IMR-90 (cell line): ENCODE results near the gene CNTNAP1.

Experiments used
- BHLHE40 ChIP-seq: fragments of 150-350 bp; IDR thresholded peaks from 2 replicates; pipeline ENCODE4 v1.6.1; 2016; ENCODE audit warnings: mild to moderate bottlenecking, low read depth, low read length
- CHD1 ChIP-seq: IDR thresholded peaks from 2 replicates; pipeline ENCODE4 v1.6.1; 2012; ENCODE audit warnings: low read depth, low read length, improper control_type of control experiment
- CTCF ChIP-seq: conservative IDR thresholded peaks from 2 replicates; pipeline ENCODE4 v1.5.1; 2012; ENCODE audit warnings: mild to moderate bottlenecking, low read depth, low read length, improper control_type of control experiment
- ELK1 ChIP-seq: fragments of 150-350 bp; IDR thresholded peaks from 2 replicates; pipeline ENCODE4 v1.6.1; 2016; ENCODE audit warnings: low read depth, mild to moderate bottlenecking, low read length, moderate library complexity, borderline replicate concordance
- MAFK ChIP-seq: IDR thresholded peaks from 2 replicates; pipeline ENCODE4 v1.6.1; 2012; ENCODE audit warnings: low read depth, low read length, improper control_type of control experiment
- MAZ ChIP-seq: IDR thresholded peaks from 2 replicates; pipeline ENCODE4 v1.6.1; 2012; ENCODE audit warnings: low read depth, mild to moderate bottlenecking, low read length, improper control_type of control experiment, moderate library complexity, borderline replicate concordance
- MXI1 ChIP-seq: IDR thresholded peaks from 2 replicates; pipeline ENCODE4 v1.6.1; 2012; ENCODE audit warnings: low read depth, mild to moderate bottlenecking, low read length, moderate library complexity, borderline replicate concordance
- POLR2A ChIP-seq: IDR thresholded peaks from 2 replicates; pipeline ENCODE4 v1.6.1; 2012; ENCODE audit warnings: mild to moderate bottlenecking, low read depth, low read length
- RAD21 ChIP-seq: IDR thresholded peaks from 2 replicates; pipeline ENCODE4 v1.6.1; 2012; ENCODE audit warnings: low read length, improper control_type of control experiment
- RCOR1 ChIP-seq: IDR thresholded peaks from 2 replicates; pipeline ENCODE4 v1.6.1; 2012; ENCODE audit warnings: mild to moderate bottlenecking, low read length, improper control_type of control experiment; ENCODE audit not compliant: insufficient replicate concordance
- SMC3 ChIP-seq: fragments of 150-350 bp; IDR thresholded peaks from 2 replicates; pipeline ENCODE4 v1.6.1; 2016; ENCODE audit warnings: low read depth, mild to moderate bottlenecking, antibody characterized with exemption, low read length, moderate library complexity
- USF2 ChIP-seq: fragments of 150-350 bp; IDR thresholded peaks from 2 replicates; pipeline ENCODE4 v1.6.1; 2017; ENCODE audit warnings: mild to moderate bottlenecking, antibody characterized with exemption, low read length, low read depth

GRCh38 chr17:42667088-42667951 is 15.0 kb upstream of the CNTNAP1 start:
- no peak for TF ChIP-seq CTCF
- TF ChIP-seq USF2 = no peak
- no peak for TF ChIP-seq SMC3
- no peak for TF ChIP-seq POLR2A
- no peak for TF ChIP-seq CHD1
- no peak for TF ChIP-seq RAD21
- TF ChIP-seq MXI1 = no peak
- no peak for TF ChIP-seq MAZ
- TF ChIP-seq MAFK = no peak
- TF ChIP-seq ELK1 = no peak
- no peak for TF ChIP-seq RCOR1
- no peak for TF ChIP-seq BHLHE40
